Measurements from ENCODE around the gene IRF3.
"Not testable (repeated sequence)": the region's sequence is repeated elsewhere in the genome, so short reads cannot be mapped to it uniquely, and the experiment has no call there.

Gene IRF3

GRCh38 chr19:49645995-49646394 lies 19.7 kb downstream of the IRF3 start:
- DNase-seq (ENCODE audit: low spot score) = no peak

- no peak for DNase-seq (ENCODE audit: low spot score)
Measured at GRCh38 chr19:49645592-49645991, 20.1 kb downstream of the IRF3 start.

GRCh38 chr19:49643466-49643865 lies 22.2 kb downstream of the IRF3 start:
- DNase-seq (ENCODE audit: low spot score) = no peak

- no peak for DNase-seq (ENCODE audit: low spot score)
Measured at GRCh38 chr19:49642492-49643035, 23.1 kb downstream of the IRF3 start.

- peak; percentile 100 for DNase-seq (ENCODE audit: low spot score)
Measured at GRCh38 chr19:49641688-49642491, 23.8 kb downstream of the IRF3 start, which contains the start of gene SCAF1. TSS of gene SCAF1 (plus strand) at chr19:49642209. CDS start at chr19:49645027, 2,818 bp downstream.

GRCh38 chr19:49640113-49640898 lies 25.4 kb downstream of the IRF3 start, which contains the start of gene RRAS:
TSS of gene RRAS (minus strand) at chr19:49640143. CDS start at chr19:49640098, 45 bp downstream.
- peak; percentile 100 for DNase-seq (ENCODE audit: low spot score)

GRCh38 chr19:49639401-49640112 lies 26.1 kb downstream of the IRF3 start:
- no peak for DNase-seq (ENCODE audit: low spot score)

- peak; percentile 80 for DNase-seq (ENCODE audit: low spot score)
Measured at GRCh38 chr19:49637821-49638738, 27.6 kb downstream of the IRF3 start.

GRCh38 chr19:49636233-49636932 lies 29.3 kb downstream of the IRF3 start:
- no peak for DNase-seq (ENCODE audit: low spot score)

- no peak for DNase-seq (ENCODE audit: low spot score)
Measured at GRCh38 chr19:49635530-49636232, 30.0 kb downstream of the IRF3 start.

GRCh38 chr19:49633273-49633672 lies 32.4 kb downstream of the IRF3 start:
- DNase-seq (ENCODE audit: low spot score) = not testable (repeated sequence)

GRCh38 chr19:49632576-49632975 lies 33.1 kb downstream of the IRF3 start:
- DNase-seq (ENCODE audit: low spot score) = no peak

GRCh38 chr19:49631610-49632192 lies 34.0 kb downstream of the IRF3 start:
- no peak for DNase-seq (ENCODE audit: low spot score)

GRCh38 chr19:49631014-49631588 lies 34.6 kb downstream of the IRF3 start:
- no peak for DNase-seq (ENCODE audit: low spot score)

GRCh38 chr19:49629659-49630058 lies 36.0 kb downstream of the IRF3 start:
- DNase-seq (ENCODE audit: low spot score) = no peak

GRCh38 chr19:49626226-49626625 lies 39.4 kb downstream of the IRF3 start:
- no peak for DNase-seq (ENCODE audit: low spot score)

GRCh38 chr19:49624967-49625910 lies 40.4 kb downstream of the IRF3 start:
- DNase-seq (ENCODE audit: low spot score) = no peak

- DNase-seq (ENCODE audit: low spot score) = not testable (repeated sequence)
Measured at GRCh38 chr19:49617860-49618259, 47.8 kb downstream of the IRF3 start.
